Embryonic facial prominence (tissue), 1 donor: Measurements from ENCODE around the gene TRAF7.
A peak's percentile ranks its signal among the peaks of the same experiment; 100 is the strongest.
"Not testable (repeated sequence)": the region's sequence is repeated elsewhere in the genome, so short reads cannot be mapped to it uniquely, and the experiment has no call there.

Experiments
- DNase-seq: peaks from one replicate; pipeline ENCODE4 v3.0.0-alpha.2; 2016; ENCODE audit errors: extremely low spot score

Gene TRAF7

DNA sequence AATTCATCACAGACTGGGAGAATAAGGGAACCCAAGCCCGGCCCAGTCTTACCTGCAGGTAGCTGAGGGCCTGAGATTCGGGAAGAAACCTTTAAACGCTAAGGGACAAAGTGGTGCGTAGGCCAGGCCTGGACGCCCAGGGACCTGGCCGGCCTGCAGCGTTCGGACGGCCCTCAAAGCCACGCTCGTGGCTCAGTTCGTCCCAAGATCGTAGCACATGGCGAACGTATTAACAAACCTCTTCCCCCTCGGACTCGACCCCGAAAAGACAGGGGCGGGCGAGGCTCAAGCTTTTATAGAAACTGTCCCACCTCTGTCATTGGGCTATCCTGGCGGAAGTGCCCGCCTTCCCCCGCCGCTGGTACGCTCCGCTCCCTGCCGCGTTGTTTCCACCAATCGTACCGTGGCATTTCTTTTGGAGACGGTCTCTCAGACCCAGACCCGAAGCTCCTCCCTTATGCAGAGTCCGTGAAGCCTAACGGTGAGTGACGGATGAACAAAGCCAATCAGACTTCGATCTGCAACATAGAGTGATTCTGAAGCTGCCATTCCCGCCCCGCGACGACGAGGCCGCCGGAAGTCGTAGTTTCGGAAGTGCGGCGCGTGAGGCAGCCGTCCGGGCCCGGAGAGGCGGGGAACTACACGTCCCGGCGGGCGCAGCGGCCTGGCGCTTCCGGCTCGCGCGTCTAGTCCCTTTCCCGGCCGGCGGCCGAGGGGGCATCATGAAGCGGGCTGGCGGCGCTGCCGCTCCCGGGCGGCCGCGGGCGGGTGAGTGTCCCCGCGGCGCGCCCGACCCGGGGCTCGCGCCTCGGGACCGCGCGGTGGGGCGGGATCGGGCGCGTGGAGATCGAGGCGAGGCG is at the start of gene TRAF7:
TSS of gene TRAF7 (plus strand) at position 692 of the 860 bp plus-strand sequence. CDS start 8,139 bp downstream, outside the sequence.
- peak; percentile 100 for DNase-seq

DNA sequence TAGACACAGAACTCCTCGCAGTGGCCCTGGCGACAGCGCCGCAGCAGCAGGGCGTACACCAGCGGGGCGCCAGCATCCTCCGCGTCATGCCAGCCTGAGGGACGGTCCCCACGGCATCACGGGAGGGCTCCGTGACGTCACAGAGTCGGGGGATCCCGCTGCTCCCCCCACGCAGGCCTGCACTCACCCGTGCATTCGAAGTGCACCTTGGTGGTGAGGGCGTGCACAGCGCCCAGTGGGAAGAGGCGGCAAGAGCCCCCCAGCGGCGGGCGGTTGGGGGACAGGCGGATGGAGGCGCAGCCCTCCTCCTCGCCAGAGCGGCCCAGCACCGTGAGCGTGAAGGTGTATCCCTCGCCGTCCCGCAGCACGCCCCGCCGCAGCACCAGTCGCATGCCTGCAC is 49.4 kb upstream of the TRAF7 start:
- DNase-seq: not testable (repeated sequence)

DNA sequence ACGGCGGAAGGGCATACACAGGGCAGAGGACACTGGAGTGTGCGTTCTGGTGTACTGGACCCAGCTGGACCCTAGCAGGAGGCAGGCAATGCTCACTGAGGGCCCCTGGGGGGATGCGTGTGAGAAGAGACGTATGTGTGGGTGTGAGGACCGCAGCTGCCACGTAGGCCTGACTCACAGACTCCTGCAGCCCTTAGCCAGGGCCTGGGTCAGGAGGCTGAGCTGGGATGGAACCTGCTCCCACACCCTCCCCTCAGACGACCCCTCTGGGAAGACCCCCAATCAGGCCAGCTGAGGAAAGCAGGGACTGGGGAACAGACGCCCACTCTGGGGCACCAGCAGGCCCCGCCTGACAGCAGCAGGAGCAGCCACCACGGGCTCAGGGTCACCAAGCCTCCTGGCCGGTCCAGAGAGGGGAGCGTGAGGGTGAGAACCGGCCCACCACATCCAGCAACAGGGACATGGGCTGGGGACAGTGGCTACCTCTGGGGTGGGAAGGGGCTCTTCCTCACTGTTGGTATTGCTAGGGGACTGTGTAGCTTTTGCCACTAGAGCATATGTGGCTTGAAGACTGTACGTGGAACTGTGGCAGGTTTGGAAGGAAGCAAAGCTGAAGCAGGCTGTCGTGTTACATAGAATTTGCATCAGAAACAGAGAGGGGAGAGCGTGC is 48.3 kb upstream of the TRAF7 start:
- DNase-seq: not testable (repeated sequence)

DNA sequence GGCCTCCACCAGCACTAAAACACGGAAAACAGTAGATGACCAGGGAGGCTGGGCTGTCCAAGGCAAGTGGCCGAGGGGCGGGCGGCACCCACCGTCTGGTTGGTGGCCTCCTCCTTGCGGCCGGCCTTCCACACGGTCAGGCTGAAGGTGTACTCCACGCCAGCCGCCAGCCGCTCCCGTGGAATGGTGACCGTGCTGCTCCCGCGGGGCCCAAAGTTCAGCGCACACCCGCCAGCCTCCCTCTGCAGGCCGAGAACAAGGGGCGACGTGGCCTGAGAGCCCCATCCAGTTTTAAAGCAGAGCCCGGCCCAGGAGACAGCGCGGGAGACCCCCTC is 47.8 kb upstream of the TRAF7 start:
- not testable (repeated sequence) for DNase-seq

DNA sequence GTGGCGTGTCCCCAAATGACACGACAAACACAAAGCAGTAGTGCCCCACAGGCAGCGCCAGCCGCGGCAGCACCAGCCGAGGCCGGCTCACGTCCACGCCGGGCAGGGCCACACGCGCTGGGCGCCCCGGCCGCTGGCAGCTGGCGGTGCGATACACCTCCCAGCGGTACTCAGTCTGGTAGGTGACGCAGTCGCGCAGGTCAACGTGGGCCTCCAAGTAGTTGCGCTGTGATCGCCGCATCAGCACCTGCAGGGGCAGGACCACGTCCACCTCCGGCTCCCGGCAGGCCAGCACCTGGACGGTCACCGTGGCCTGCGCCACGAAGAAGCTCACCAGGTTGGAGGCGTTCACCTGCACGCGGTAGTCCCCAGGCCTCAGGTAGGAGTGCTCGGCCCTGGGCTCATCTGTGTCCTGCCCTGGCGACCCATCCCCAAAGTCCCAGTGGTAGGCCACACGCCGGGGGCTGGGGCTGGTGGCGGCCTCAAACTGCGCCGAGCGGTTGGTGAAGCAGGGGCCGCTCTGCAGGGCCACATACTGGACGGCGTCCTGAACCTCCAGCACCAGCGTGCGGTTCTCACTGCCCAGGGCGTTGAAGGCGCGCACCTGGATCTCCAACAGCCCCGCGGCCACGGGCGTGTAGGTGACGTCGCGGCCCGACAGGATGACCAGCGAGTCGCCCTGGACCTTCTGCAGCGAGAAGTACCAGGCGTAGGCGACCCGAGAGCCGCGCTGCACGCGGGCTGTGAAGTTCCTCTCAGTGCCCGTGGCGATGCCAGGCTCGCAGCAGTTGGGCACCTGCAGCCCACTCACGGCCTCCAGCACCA is 46.9 kb upstream of the TRAF7 start:
- not testable (repeated sequence) for DNase-seq

DNA sequence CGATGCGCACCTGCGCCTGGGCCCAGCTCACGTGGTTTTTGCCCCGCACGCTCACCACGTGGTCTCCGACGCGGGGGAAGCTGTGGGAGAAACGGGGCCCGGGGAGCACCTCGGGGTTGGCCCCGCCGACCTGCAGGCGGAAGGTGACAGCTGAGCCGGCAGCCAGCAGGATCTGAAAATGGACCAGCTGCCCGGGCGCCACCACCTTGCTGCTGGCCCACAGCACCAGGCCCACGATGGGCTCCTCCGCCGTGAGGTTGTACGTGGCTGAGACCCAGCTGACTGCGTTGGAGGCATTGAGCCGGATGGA is 46.4 kb upstream of the TRAF7 start:
- not testable (repeated sequence) for DNase-seq

DNA sequence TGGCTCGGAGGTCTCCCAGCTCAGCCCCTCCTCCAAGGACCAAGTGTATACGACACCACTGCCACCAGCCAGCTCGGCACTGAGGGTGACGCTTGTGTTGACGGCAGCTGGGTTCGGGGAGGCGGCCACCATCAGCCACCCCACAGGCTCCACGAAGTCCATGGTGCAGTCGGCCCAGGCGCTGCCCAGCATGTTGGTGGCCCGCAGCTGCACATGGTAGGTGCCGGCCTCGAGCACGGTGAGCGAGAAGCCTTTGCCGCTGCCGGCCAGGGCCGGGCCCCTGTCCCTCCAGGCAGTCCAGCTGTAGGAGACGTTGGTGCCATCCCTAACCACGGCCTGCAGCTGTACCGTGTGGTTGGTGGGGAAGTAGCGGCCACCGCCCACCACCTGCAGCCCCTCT is 45.7 kb upstream of the TRAF7 start:
- not testable (repeated sequence) for DNase-seq

DNA sequence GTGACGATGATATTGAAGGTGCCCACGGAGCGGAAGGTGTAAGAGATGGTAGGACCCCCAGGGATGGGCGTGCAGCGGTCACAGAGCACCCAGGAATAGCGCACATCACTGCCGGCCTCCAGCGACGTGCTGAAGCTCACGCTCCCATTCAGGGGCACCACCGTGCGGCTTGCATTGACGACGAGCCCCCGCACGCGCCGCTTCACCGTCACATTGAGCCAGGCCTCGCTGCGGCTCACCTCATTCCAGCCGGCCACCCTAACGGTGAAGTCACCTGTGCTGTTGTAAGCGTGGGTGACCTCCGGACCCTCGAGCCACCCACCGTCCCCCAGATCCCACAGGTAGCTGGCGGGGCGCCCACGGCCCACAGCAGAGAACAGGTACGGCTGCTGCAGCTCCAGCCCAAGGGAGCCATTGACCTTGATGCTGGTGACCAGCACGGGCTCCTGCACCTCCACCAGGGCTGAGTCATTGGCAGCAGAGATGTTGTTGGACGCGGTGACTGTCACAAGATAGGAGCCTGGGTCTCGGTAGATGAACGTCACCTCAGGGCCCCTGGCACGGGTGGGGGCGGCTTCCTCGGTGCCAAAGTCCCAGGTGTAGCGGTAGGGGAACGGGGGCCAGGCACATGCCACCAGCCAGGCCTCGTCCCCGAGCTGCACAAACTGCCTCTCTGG is 45.1 kb upstream of the TRAF7 start:
- DNase-seq: not testable (repeated sequence)

DNA sequence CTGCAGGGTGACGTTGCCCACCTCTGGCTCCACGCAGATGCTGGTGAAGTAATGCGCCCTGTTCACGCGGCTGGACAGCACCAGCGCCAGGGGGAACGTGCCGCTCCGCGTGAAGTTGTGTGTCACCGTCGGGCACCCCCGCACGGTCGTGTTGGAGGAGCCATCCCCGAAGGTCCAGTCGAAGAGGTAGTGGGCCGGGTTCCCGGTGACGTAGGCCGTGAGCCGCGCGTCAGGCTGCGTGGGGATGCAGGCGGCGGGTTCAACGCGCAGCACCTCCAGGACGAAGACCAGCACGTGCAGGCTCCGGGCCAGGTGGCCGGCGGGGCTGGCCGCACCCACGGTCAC is 44.6 kb upstream of the TRAF7 start:
- DNase-seq: not testable (repeated sequence)

DNA sequence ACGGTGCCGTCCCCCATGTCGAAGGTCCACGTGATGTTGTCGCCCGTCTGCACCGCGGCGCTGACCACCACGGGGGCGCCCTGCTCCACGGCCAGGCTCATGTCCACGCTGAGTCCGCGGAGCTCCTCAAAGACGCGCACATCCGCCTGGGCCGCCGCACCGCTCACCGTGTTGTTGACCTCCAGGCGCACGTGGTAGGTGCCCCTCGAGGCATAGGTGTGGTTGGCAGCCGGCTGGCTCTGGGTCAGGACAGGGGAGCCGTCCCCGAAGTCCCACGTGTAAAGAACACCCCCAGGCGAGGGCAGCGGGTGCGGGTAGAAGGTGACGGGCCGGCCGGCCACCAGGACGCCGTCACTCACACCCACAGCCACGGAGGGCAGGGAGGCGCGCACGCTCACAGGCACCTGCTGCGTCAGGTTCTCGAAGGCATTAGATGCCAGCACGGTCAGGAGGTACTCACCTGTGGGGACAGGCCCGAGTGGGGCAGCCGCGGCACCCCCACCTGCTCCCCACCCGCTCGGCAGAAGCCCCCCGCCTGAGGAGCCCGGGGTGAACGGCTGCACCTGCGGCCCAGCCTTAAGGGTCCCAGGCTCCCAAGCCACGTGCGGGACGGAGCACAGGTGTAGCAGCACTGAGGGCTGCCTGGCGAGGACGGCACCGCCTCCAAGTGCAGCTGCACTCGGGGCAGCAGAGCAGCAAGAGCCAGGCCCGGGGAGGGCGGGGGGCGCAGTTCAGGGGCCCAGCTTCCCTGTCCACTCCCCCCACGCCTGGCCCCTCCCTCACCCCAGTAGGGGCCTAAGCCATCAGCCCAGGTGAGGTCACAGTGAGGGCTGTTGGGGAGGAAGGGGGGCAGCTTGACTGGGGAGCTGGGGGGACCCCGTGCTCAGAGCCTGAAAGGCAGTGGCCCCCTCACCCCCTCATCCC is 43.9 kb upstream of the TRAF7 start:
- not testable (repeated sequence) for DNase-seq

DNA sequence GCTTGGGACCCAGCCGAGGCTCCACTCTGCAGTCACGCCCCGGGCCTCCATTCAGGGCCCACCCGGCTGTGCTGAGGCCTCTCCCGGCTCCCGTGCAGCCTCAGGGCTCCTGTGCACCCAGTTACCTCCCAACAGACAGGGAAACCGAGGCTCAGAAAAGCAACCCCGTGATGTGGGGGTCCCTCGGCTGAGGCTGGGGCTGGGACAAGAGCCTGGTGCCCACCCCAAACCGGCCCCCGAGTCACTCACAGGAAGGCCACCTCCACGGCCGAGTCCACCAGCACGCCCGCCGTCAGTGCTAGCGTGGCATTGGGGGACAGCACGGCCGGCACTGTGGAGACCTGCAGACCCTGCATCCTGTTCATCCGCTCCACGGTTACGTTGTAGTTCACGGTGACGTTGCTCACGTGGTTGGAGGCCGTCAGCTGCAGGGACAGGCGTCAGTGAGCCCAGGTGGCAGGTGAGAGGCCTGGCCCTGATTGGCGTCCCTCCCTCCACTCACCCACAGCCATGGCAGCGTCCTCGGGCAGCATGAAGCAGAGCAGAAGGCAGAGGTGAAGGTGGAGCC is 43.0 kb upstream of the TRAF7 start:
- DNase-seq: not testable (repeated sequence)

DNA sequence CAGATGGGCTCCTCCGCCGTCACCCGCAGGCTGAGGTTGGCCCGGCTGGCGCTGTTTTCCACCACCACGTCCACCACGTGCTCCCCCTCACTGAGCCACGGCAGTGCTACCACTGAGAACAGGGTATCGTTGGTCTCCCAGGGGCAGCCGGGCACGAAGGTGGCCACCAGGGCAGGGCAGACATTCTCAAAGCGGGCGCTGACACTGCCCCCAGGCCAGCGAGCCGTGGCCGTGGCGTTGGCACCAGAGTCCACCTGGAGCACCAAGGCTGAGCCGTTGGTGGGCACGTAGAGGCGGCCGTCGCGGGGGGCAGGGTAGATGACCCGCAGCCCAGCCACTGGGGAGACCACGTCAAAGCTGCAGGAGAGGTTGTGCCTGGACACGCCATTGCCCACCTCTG is 41.4 kb upstream of the TRAF7 start:
- DNase-seq: not testable (repeated sequence)

DNA sequence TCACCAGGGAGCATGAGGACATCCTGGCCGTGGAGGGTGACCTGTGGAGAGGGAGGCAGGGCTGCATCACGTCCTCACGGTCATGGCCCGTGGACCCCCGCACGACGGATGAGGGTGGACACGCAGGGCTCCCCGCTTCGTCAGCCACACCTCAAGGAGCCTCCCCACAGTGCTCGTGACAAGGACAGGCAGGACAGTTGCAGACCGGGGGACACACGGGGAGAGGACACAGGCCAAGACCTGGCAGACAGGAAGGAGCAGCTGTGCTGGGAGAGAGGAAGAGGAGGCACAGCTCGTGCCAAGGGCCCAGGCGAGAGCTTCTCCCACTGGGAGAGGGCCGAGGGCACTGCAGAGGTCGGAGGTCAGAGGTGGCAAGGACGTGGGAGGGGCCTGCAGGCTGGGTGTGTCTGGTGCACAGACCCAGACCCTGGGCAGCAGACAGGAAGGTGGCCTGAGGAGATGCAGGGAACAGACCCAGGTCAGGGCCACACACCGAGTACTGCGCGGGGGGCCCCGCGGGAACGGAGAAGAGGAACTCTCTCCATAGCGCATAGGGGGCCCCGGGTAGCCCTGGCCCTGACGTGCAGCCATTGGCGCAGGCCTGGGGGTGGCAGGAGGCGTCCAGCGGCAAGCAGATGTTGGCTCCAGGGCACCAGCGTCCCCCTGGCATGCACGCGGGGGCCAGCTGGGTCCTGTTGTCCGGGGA is 40.5 kb upstream of the TRAF7 start:
- not testable (repeated sequence) for DNase-seq

DNA sequence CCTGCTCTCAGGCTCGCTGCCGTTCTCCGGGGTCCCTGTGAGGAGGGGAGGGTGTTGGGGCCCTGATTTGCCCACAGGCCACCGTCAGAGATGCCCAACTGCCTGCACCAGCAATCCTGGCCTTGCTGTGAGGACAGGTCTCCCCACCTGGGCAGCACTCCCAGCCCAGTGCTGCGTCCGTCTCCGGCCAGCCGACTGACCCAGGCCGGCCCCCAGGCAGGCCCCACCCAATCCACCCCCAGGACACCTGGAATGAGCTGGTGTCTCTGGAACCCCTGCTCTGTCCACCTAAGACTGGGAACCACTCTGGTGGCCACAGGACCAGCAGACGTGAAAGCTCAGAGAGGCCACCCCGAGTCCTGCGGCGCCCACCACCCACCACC is 40.0 kb upstream of the TRAF7 start:
- DNase-seq: no peak

DNA sequence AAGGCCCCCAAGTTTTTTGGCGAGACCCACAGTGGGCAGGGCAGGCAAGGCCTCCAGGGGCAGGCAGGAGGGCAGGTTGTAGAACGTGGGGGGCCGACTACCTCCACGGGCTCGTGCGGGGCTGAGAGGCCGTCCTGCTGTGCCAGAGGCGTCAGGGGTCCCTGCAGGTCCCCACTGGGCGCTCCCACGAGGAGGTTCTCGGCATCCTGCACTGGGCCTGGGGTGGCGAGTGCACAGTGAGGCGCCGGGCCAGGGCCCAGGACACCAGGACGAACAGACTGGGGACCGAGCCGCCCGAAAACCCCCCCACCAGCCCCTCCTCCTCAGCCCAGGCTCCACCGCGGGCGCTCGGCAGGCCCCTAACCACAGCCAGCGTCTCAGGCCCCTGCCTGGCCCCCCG is 39.2 kb upstream of the TRAF7 start:
- DNase-seq: not testable (repeated sequence)

DNA sequence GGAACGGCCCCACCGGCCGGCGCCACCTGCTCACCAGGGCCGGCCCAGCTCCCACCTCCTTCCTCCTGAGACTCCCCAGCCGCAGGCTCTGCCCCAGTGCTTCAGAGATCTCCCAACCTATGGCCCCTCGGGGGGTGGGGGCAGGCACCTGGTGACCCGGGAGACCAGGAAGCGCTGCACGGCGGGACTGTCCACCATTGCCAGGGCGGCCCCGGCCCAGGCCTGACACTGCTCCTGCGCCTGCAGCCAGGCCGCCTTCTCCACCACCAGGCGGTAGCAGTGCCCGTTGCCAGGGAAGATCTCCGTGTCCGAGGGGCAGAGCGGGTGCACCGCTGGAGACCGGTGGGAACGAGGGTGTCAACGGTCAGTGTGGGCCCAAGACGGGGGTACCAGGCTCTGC is 38.2 kb upstream of the TRAF7 start:
- not testable (repeated sequence) for DNase-seq

DNA sequence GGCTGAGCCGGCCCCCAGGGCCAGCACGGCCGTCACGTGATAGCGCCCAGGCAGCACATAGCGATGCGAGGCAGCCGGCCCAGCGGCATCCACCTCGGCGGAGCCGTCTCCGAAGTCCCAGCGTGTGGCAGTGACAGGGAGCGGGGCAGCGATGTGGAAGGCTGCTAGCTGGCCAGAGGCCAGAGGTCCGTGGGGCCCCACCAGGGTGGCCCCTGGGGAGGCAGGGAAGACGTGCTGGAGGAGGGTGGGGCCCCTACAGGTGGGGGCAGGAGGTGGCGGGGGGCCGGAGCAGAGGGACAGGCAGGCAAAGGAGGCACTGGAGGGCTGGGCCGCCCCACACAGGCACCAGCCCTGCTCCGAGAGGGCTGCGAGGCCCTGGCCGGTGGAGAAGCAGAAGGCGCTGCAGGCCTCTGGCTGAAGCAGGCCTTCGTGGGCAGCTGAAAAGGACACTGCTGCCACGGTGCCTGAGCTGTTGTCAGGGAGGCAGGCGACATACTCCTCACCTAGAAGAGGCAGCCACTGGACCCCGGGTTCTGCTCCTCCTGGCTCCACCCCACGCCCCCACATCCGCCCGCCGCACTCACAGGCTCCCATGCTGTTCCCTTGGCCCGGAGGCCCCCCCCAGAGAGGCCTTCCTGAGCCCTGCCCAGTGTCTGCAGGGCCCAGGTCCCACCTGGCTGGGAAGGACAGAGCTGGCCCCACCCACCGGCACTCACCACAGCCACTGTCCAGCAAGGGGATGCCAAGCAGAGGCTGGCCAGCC is 37.4 kb upstream of the TRAF7 start:
- not testable (repeated sequence) for DNase-seq

DNA sequence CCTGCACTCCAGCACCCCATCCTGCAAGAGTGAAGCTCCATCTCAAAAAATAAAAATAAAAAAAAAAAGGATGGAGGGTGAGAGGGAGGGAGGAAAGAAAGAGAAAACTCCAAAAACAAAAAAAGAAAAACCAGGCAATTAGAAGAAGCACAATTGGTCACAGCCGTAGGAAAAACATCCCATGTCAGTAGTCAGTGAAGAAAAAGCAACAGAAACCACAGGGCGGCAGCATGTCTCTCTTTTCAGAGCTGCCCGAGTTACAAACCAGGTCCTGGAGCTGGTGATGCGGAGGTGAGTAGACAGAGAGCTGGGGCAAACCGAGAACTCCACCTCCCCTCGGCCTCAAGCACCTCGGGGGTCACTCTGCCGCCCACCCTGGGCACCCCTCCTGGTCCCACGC is 34.3 kb upstream of the TRAF7 start:
- not testable (repeated sequence) for DNase-seq

DNA sequence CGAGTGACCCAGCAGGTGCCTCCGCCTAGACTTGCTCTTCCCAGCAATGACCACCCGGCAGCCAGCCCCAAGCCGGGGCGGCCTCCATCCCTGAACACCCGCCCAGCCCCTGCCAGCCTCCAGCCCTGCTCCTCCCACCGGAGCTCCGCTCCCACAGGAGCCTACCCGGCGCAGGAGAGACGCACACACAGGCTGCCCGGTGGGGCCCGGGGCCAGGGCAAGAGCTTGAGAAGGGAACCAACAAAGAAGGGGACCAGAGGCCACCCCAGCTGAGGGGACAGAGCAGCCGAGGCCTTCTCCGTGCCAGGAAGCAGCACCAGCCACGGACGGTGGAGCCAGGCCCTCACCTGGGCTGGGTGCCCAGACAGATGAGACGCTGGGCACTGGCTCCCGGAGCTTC is 33.7 kb upstream of the TRAF7 start:
- no peak for DNase-seq
